ENCODE measurements around the gene TUBGCP3.

TUBGCP3 gene

GRCh38 chr13:112545856-112546255, 42.1 kb downstream of the TUBGCP3 start:
- H3K36me3 ChIP-seq (ENCODE audit: insufficient read depth, low read depth, low read length), result peaks cover 46% of the 10 kb centered on the region
- H3K27ac ChIP-seq (ENCODE audit: low read length), result no peak overlapping the region
- no peaks in the 10 kb centered on the region for H3K27me3 ChIP-seq (ENCODE audit: insufficient read depth, low read length)
- no peaks in the 10 kb centered on the region for H3K9me3 ChIP-seq (ENCODE audit: insufficient read depth, low read depth, low read length)
- no peak overlapping the region for H3K9ac ChIP-seq (ENCODE audit: low read depth, low read length)
- no peak overlapping the region for H3K4me3 ChIP-seq (ENCODE audit: low read length)
- H3K4me1 ChIP-seq (ENCODE audit: insufficient read depth, low read length), result no peaks in the 10 kb centered on the region

DNA sequence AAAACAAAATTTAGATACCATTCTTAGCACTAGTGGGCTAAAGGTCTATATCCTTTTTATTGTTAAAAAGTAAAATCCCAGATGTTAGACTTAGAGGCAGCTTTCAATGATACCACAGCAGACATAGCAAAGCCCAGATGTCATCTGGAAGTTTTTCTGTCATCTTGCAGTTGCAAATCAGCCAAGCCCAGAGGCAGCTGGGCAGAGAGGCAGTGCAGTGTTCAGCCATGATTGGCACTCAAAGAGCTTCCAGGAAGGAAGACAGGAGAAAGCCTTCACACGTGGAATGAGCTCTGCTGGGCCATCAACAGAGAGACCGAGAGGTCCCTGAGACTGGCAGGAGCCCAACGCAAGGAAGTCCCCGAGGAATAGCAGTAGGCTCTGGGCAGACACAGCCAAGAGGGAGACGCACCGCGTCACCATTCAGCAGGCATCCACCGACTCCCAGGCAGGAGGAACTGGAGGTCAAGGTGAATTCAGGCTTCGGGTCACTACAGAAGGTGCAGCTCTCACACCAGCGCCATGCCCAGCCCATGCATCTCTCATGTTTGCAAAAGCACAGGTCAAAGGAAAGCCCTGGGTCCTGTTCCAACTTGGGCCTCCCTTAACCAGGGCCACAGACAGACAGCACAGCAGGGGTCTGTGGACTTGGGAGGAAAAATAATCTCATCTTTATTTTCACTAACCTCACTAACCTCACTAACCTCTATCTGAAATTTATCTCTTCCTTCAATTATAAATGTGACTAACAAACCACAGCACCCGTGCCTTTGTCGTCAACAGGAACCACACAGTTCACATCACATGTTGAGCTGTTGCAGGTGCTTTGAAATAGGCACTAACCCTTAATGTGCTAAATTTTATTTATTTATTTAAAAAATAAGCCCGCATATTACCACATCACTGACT, 54.9 kb downstream of the TUBGCP3 start:
- Histone ChIP-seq H3K36me3 (ENCODE audit: insufficient read depth, low read depth, low read length) (no peaks in the 10 kb centered on the region), H3K4me1 (ENCODE audit: insufficient read depth, low read length) (no peaks in the 10 kb centered on the region), H3K4me3 (ENCODE audit: low read length) (no peak overlapping the region), H3K9me3 (ENCODE audit: insufficient read depth, low read depth, low read length) (no peaks in the 10 kb centered on the region), H3K27me3 (ENCODE audit: insufficient read depth, low read length) (no peaks in the 10 kb centered on the region), H3K9ac (ENCODE audit: low read depth, low read length) (no peak overlapping the region), H3K27ac (ENCODE audit: low read length) (no peak overlapping the region)

- no peak overlapping the region for H3K9ac ChIP-seq (ENCODE audit: low read depth, low read length)
- no peak overlapping the region for H3K4me3 ChIP-seq (ENCODE audit: low read length)
- no peaks in the 10 kb centered on the region for H3K4me1 ChIP-seq (ENCODE audit: insufficient read depth, low read length)
- no peaks in the 10 kb centered on the region for H3K9me3 ChIP-seq (ENCODE audit: insufficient read depth, low read depth, low read length)
- no peaks in the 10 kb centered on the region for H3K27me3 ChIP-seq (ENCODE audit: insufficient read depth, low read length)
- no peak overlapping the region for H3K27ac ChIP-seq (ENCODE audit: low read length)
- peaks cover 11% of the 10 kb centered on the region for H3K36me3 ChIP-seq (ENCODE audit: insufficient read depth, low read depth, low read length)
These were observed 56.6 kb downstream of the TUBGCP3 start for GRCh38 chr13:112531263-112531794.

DNA sequence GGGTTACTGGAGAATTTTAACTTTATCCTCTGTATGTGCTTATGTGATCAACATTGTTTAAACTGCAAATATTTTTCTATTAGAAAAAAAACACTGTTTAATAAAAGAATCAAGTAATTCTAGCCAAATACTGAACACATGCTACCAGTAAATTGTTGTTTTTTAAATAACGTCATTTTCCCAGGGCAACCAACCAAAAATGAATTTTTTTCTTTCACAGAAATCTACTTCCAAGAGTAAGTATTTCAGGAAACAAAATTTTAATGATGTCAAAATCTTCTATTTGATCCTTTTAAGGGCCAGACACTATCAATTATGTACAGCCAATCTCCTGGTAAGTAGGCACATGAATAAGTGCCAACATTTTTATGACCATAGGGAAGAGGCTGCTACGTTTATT, 57.1 kb downstream of the TUBGCP3 start:
- Histone ChIP-seq H3K4me3 (ENCODE audit: low read length) (no peak overlapping the region), H3K27me3 (ENCODE audit: insufficient read depth, low read length) (no peaks in the 10 kb centered on the region), H3K36me3 (ENCODE audit: insufficient read depth, low read depth, low read length) (peaks cover 16% of the 10 kb centered on the region), H3K9ac (ENCODE audit: low read depth, low read length) (no peak overlapping the region), H3K9me3 (ENCODE audit: insufficient read depth, low read depth, low read length) (no peaks in the 10 kb centered on the region), H3K27ac (ENCODE audit: low read length) (no peak overlapping the region), H3K4me1 (ENCODE audit: insufficient read depth, low read length) (no peaks in the 10 kb centered on the region)

DNA sequence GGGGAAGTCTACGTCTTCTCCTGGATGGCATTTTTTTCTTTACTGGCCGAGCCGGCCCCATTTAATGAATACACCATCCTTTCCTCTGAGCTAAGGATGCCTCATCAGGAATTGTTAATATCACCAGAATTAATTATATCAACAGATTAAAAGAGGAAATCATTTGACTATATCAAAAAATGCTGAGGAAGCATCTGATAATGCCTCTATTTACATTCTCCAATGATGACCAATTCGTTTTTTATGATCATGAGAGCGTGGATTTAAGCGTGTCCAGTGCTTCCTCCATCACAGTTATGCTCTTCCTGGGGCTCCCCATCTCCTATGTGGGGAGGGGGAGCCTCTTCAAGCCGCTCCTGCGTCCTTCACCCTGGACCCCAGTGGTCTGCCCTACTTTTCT, 58.7 kb downstream of the TUBGCP3 start:
- no peak overlapping the region for H3K27ac ChIP-seq (ENCODE audit: low read length)
- H3K4me3 ChIP-seq (ENCODE audit: low read length), result no peak overlapping the region
- no peaks in the 10 kb centered on the region for H3K27me3 ChIP-seq (ENCODE audit: insufficient read depth, low read length)
- no peak overlapping the region for H3K9ac ChIP-seq (ENCODE audit: low read depth, low read length)
- no peaks in the 10 kb centered on the region for H3K4me1 ChIP-seq (ENCODE audit: insufficient read depth, low read length)
- no peaks in the 10 kb centered on the region for H3K9me3 ChIP-seq (ENCODE audit: insufficient read depth, low read depth, low read length)
- peaks cover 20% of the 10 kb centered on the region for H3K36me3 ChIP-seq (ENCODE audit: insufficient read depth, low read depth, low read length)

DNA sequence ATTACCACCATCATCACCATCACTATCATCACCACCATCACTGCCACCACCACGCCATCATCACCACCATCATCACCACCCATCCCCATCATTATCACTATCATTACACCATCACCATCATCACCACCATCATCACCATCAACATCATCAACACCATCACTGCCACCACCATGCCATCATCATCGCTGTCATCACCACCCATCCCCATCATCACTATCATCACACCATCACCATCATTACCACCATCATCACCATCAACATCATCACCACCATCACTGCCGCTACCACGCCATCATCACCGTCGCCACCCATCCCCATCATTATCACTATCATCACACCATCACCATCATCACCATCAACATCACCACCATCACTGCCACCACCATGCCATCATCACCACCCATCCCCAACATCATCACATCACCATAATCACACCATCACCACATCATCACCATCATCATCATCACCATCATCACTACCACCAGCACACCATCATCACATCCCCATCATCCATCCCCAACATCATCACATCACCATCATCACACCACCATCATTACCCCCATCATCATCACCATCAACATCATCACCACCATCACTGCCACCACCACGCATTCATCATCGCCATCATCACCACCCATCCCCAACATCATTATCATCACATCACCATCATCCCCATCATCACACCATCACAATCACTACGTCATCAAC, 61.7 kb downstream of the TUBGCP3 start:
- Histone ChIP-seq H3K27ac (ENCODE audit: low read length) (no peak overlapping the region), H3K9ac (ENCODE audit: low read depth, low read length) (no peak overlapping the region), H3K36me3 (ENCODE audit: insufficient read depth, low read depth, low read length) (peaks cover 41% of the 10 kb centered on the region)

DNA sequence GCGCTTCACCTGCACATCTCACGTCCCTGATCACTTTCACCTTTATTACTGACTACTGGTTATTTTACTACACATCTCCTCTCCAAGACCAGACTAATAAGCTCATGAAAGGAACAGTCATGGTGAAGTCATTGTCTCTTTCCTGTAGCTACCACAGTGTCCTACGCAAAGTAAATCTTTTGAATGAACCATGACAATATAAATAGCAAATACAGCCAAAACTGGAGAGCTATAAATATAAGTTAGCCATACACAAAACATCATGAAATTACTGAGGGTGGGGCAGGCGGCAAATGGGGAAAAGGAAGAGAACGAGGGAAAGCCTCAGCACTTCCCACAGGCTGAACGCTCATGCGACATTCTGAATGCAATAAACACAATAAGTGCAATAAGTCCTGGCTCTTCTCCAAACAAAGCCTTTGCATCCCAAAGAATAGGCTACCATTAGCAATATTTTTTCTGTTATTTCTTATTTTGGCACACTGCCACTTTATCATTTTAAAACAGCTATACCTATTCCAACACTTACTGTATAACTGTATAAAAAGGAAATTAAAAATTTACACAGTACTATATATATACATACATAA, 62.5 kb downstream of the TUBGCP3 start:
- Histone ChIP-seq H3K4me1 (ENCODE audit: insufficient read depth, low read length) (no peaks in the 10 kb centered on the region), H3K4me3 (ENCODE audit: low read length) (no peak overlapping the region), H3K36me3 (ENCODE audit: insufficient read depth, low read depth, low read length) (peaks cover 50% of the 10 kb centered on the region), H3K27ac (ENCODE audit: low read length) (no peak overlapping the region), H3K9me3 (ENCODE audit: insufficient read depth, low read depth, low read length) (no peaks in the 10 kb centered on the region), H3K9ac (ENCODE audit: low read depth, low read length) (no peak overlapping the region), H3K27me3 (ENCODE audit: insufficient read depth, low read length) (no peaks in the 10 kb centered on the region)

More for the DNA sequence above, 61.7 kb downstream of the TUBGCP3 start:
- Histone ChIP-seq H3K27me3 (ENCODE audit: insufficient read depth, low read length) (no peaks in the 10 kb centered on the region), H3K4me1 (ENCODE audit: insufficient read depth, low read length) (no peaks in the 10 kb centered on the region), H3K4me3 (ENCODE audit: low read length) (no peak overlapping the region), H3K9me3 (ENCODE audit: insufficient read depth, low read depth, low read length) (no peaks in the 10 kb centered on the region)

GRCh38 chr13:112522578-112522977, 65.4 kb downstream of the TUBGCP3 start:
- H3K9ac ChIP-seq (ENCODE audit: low read depth, low read length), result no peak overlapping the region
- H3K27me3 ChIP-seq (ENCODE audit: insufficient read depth, low read length), result no peaks in the 10 kb centered on the region
- H3K4me3 ChIP-seq (ENCODE audit: low read length), result no peak overlapping the region
- H3K9me3 ChIP-seq (ENCODE audit: insufficient read depth, low read depth, low read length), result no peaks in the 10 kb centered on the region
- peaks cover 71% of the 10 kb centered on the region for H3K36me3 ChIP-seq (ENCODE audit: insufficient read depth, low read depth, low read length)
- no peaks in the 10 kb centered on the region for H3K4me1 ChIP-seq (ENCODE audit: insufficient read depth, low read length)
- no peak overlapping the region for H3K27ac ChIP-seq (ENCODE audit: low read length)

GRCh38 chr13:112521073-112521685, 66.8 kb downstream of the TUBGCP3 start:
- no peak overlapping the region for H3K27ac ChIP-seq (ENCODE audit: low read length)
- no peaks in the 10 kb centered on the region for H3K4me1 ChIP-seq (ENCODE audit: insufficient read depth, low read length)
- no peak overlapping the region for H3K4me3 ChIP-seq (ENCODE audit: low read length)
- no peaks in the 10 kb centered on the region for H3K27me3 ChIP-seq (ENCODE audit: insufficient read depth, low read length)
- H3K9me3 ChIP-seq (ENCODE audit: insufficient read depth, low read depth, low read length), result no peaks in the 10 kb centered on the region
- H3K9ac ChIP-seq (ENCODE audit: low read depth, low read length), result no peak overlapping the region
- H3K36me3 ChIP-seq (ENCODE audit: insufficient read depth, low read depth, low read length), result peaks cover 70% of the 10 kb centered on the region

- Histone ChIP-seq H3K27me3 (ENCODE audit: insufficient read depth, low read length) (no peaks in the 10 kb centered on the region), H3K9ac (ENCODE audit: low read depth, low read length) (no peak overlapping the region), H3K27ac (ENCODE audit: low read length) (no peak overlapping the region), H3K4me3 (ENCODE audit: low read length) (no peak overlapping the region), H3K36me3 (ENCODE audit: insufficient read depth, low read depth, low read length) (peaks cover 81% of the 10 kb centered on the region), H3K4me1 (ENCODE audit: insufficient read depth, low read length) (no peaks in the 10 kb centered on the region), H3K9me3 (ENCODE audit: insufficient read depth, low read depth, low read length) (no peaks in the 10 kb centered on the region)
These were observed 68.4 kb downstream of the TUBGCP3 start for GRCh38 chr13:112519517-112520060.

- H3K36me3 ChIP-seq (ENCODE audit: insufficient read depth, low read depth, low read length), result peaks cover 71% of the 10 kb centered on the region
These were observed 71.7 kb downstream of the TUBGCP3 start for GRCh38 chr13:112516218-112516617.

More at GRCh38 chr13:112516218-112516617, 71.7 kb downstream of the TUBGCP3 start:
- no peaks in the 10 kb centered on the region for H3K9me3 ChIP-seq (ENCODE audit: insufficient read depth, low read depth, low read length)
- no peaks in the 10 kb centered on the region for H3K4me1 ChIP-seq (ENCODE audit: insufficient read depth, low read length)
- H3K9ac ChIP-seq (ENCODE audit: low read depth, low read length), result no peak overlapping the region
- H3K27me3 ChIP-seq (ENCODE audit: insufficient read depth, low read length), result no peaks in the 10 kb centered on the region
- no peak overlapping the region for H3K27ac ChIP-seq (ENCODE audit: low read length)
- H3K4me3 ChIP-seq (ENCODE audit: low read length), result no peak overlapping the region

Data from iPS-20b (cell line).